Mucosa of descending colon (tissue), 3 donors: Measurements from ENCODE around the gene SETX. TPM values are rescaled to one million over a fixed set of nuclear protein-coding genes. Genes with fewer than 3 reads are reported as not detected.

ENCODE experiments used
- ATAC-seq: fragments of 200-7000 bp; cut with Tn5 transposase; one replicate; pipeline ENCODE4 v1.9.1; 2020; ENCODE audit warnings: mild to moderate bottlenecking, moderate library complexity
- DNase-seq, 3 donors: peaks; one replicate each; pipeline ENCODE4 v3.0.0-alpha.2; 2020
- H3K36me3 ChIP-seq: fragments of 200-600 bp; one replicate; pipeline ENCODE4 v1.8.0; 2021; ENCODE audit warnings: low read depth, mild to moderate bottlenecking
- H3K4me1 ChIP-seq: fragments of 200-600 bp; one replicate; pipeline ENCODE4 v1.8.0; 2021; ENCODE audit warnings: low read depth, mild to moderate bottlenecking
- H3K4me3 ChIP-seq: fragments of 200-600 bp; one replicate; pipeline ENCODE4 v1.8.0; 2021; ENCODE audit warnings: mild to moderate bottlenecking
- H3K9me3 ChIP-seq: fragments of 200-600 bp; one replicate; pipeline ENCODE4 v1.8.0; 2021; ENCODE audit warnings: mild to moderate bottlenecking
- intact Hi-C, 2 donors: fragments of 100-400 bp; cut with DNase I in 1 of 2; cut with micrococcal nuclease in 1 of 2; formaldehyde crosslinking; loops; one replicate each; pipeline versions ENCODE4 v1.11.0 to v1.11.1; 2022; cut with DNase I, micrococcal nuclease
- total RNA-seq, 3 donors: library from RNA; stranded (reverse); fragmentation: NEBNext Ultra II Directional in 2 of 3; extraction: Animal tissue kit (Norgen Biotek cat#: 25700) in 2 of 3; gene quantifications; one replicate each; pipeline versions ENCODE4 v1.2.1 to v1.2.4, GENCODE V29; 2021 to 2023
- TF ChIP-seq, protein P1 (sequence below): fragments of 200-600 bp; IDR thresholded peaks from one replicate; pipeline ENCODE4 v1.8.0; 2022; ENCODE audit warnings: antibody characterized with exemption, mild to moderate bottlenecking
- donor health status: DM: no; HTN: no; CAD: no; lungs with moderate emphysema.
- donor health status: DM: no; HTN: no; CAD: no.
- donor health status: DM: no; HTN: yes; CAD: no.

The SETX gene
- total RNA-seq, 3 donors from 2014 or later = 35.4 to 54.2 (median 38.7) TPM

DNA sequence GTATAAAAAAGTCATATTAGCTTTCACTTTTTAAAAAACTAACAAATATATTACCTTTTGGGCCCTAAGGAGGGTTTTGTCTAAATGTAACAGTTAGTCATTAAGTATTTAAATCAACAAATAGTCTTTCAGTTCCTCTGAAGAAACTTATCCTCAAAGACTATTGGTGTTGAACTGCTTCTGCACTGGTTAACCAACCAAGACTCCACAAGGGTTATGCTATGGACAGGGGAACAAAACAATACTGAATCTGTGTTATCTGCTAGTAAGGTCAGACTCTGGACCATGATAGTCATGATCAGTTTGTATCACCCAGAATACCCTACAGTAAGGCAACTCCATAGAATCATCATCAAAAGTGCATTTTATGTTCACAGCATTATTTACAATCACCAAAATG, 42.4 kb downstream of the SETX start:
- DNase-seq (no peak), ATAC-seq (no peak)
- H3K4me1 ChIP-seq = no peaks in the 10 kb centered on the region
- no peaks in the 10 kb centered on the region for H3K9me3 ChIP-seq
- TF ChIP-seq, protein P1, sequence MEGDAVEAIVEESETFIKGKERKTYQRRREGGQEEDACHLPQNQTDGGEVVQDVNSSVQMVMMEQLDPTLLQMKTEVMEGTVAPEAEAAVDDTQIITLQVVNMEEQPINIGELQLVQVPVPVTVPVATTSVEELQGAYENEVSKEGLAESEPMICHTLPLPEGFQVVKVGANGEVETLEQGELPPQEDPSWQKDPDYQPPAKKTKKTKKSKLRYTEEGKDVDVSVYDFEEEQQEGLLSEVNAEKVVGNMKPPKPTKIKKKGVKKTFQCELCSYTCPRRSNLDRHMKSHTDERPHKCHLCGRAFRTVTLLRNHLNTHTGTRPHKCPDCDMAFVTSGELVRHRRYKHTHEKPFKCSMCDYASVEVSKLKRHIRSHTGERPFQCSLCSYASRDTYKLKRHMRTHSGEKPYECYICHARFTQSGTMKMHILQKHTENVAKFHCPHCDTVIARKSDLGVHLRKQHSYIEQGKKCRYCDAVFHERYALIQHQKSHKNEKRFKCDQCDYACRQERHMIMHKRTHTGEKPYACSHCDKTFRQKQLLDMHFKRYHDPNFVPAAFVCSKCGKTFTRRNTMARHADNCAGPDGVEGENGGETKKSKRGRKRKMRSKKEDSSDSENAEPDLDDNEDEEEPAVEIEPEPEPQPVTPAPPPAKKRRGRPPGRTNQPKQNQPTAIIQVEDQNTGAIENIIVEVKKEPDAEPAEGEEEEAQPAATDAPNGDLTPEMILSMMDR = no peak
- no peaks in the 10 kb centered on the region for H3K36me3 ChIP-seq
- H3K4me3 ChIP-seq = no peak overlapping the region
- intact Hi-C loops = no loop called here

DNA sequence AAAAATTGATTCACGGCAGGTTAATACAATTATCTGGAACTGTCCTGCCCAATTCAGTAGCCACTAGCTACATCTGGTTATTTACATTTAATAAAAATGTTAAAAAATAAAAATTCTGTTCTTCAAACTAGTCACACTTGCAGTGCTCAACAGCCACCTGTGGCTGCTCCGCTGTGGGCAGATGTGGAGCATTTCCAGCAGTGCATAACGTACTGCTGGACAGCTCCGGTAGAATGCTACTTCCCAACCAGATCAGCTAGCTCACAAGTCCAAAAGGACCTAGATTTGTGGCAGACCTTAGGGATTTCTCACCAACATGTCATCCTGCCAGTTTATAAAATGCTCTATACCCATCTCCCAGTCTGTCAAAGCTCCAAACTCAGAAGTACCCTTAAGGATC, 42.8 kb downstream of the SETX start:
- intact Hi-C loops = no loop called here
- H3K36me3 ChIP-seq = no peaks in the 10 kb centered on the region
- no peaks in the 10 kb centered on the region for H3K9me3 ChIP-seq
- H3K4me1 ChIP-seq = no peaks in the 10 kb centered on the region
- DNase-seq (no peak), ATAC-seq (no peak)
- H3K4me3 ChIP-seq = no peak overlapping the region
- TF ChIP-seq, protein P1 = no peak

DNA sequence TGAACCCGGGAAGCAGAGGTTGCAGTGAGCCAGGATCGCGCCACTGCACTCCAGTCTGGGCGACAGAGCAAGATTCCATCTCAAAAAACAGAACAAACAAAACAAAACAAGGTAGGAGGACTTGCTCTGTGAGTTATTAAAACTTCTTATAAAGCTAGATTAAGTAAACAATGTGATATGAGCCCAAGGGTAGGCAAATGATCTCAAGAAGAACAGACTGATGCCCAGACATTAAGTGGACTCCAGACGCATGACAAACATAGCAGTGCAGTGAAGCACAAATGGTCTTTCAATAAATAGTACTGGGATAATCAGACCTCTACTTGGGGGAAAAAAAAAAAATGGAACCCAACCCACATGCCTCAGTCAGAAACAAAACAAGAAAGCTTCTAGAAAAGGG, 45.7 kb downstream of the SETX start:
- Histone ChIP-seq H3K9me3 (no peaks in the 10 kb centered on the region), H3K4me1 (no peaks in the 10 kb centered on the region), H3K4me3 (no peak overlapping the region), H3K36me3 (no peaks in the 10 kb centered on the region)
- intact Hi-C loops = no loop called here
- DNase-seq = no peak
- TF ChIP-seq, protein P1 = no peak
- no peak for ATAC-seq

DNA sequence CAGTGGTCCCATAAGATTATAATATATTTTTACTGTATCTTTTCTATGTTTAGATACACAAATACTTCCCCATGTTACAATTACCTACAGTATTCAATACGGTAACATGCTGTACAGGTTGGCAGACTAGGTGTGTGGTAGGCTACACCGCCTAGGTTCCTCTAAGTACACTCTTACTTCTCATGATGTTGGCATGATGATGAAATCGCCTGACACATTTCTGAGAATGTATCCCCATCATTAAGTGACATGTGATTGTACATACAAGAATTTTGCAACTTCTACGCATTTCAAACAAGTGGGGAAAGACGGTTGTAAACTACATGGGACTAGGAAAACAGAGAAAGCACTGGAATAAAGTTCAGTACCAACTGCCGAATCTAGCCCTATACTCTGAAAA, 53.3 kb downstream of the SETX start:
- TF ChIP-seq, protein P1 = no peak
- Histone ChIP-seq H3K9me3 (no peaks in the 10 kb centered on the region), H3K36me3 (no peaks in the 10 kb centered on the region), H3K4me1 (no peaks in the 10 kb centered on the region), H3K4me3 (no peak overlapping the region)
- no peak for DNase-seq
- intact Hi-C loops = no loop called here
- ATAC-seq = no peak

DNA sequence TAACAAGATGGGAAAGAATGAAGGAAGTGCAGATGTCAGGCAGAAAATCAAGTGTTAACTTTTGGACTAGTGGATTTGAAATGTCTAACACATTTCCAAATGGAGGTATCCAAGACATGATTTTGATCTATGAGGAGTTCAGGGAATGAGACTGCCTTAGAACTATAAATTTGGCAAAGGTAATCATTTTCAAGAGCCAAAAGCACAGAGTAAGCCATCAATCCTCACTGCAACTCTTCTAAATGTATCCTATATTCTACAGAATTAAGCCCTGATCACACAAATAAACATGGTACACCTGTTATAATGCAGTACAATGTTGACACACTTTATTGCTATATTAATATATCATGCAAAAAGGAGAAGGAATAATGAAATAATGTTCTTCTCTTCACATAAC, 55.6 kb downstream of the SETX start:
- no peaks in the 10 kb centered on the region for H3K4me1 ChIP-seq
- ATAC-seq = no peak
- no peaks in the 10 kb centered on the region for H3K9me3 ChIP-seq
- H3K36me3 ChIP-seq = peaks cover 13% of the 10 kb centered on the region
- no peak overlapping the region for H3K4me3 ChIP-seq
- TF ChIP-seq, protein P1 = no peak
- DNase-seq = no peak
- intact Hi-C loops = no loop called here

DNA sequence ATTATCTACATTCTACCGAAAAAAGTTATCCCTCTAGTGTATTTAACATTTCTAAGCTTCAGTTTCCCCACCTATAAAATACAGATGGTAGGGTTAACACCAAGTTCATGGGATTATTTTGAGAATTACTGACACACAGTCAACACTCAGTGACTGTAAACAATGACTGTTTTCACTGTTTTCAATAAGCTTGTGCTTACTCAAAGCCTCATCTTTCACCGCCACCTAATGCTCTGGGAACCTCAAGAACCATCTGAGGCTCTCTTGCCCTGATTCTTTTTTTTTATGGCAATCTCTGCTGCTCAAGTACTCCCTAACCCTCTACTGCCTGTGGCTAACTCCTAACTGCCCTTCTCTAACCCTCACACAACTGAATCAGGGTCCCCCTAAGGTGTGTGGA, 59.6 kb downstream of the SETX start:
- intact Hi-C loops = no loop called here
- TF ChIP-seq, protein P1 = no peak
- H3K9me3 ChIP-seq = no peaks in the 10 kb centered on the region
- no peaks in the 10 kb centered on the region for H3K4me1 ChIP-seq
- DNase-seq (no peak), ATAC-seq (no peak)
- peaks cover 13% of the 10 kb centered on the region for H3K36me3 ChIP-seq
- no peak overlapping the region for H3K4me3 ChIP-seq
